NCI-H748 (cell line): ENCODE data around the gene FAM98A.

ENCODE experiments used
- DNase-seq: peaks from one replicate; lab custom pipeline; 2025; ENCODE audit not compliant: unreplicated experiment; lab: John Stamatoyannopoulos, UW

The FAM98A gene

DNA sequence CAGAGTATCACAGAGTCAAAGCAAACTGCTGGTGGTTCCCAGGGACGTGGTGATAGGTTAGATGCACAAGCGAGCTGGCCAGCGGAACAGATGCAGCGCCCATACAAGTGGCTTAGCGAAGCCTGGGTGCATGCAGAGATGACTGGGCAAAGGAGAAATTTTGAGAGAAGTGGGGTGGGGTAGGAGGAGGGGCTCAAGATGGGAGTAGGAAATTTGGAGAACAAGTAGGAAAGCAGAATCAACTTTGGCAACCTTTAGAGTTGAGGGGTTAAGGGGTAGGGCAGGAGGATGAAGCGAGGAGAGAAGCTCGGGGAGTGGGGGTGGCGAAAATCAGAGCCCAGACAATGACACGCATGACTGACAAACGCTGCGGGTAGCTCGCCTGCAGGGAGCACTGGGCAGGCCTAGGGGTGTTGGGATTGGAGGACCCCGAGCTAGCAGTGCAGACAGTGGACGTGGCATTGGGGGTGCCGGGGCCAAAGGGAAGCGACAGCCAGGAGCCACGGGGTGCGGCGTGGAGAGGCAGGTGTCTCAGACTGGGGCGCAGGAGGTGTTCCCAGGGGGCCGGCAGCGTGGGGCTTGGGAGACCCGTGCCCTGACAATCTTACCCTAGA is 431 bp downstream of the FAM98A start:
- DNase-seq = peak; percentile 47

DNA sequence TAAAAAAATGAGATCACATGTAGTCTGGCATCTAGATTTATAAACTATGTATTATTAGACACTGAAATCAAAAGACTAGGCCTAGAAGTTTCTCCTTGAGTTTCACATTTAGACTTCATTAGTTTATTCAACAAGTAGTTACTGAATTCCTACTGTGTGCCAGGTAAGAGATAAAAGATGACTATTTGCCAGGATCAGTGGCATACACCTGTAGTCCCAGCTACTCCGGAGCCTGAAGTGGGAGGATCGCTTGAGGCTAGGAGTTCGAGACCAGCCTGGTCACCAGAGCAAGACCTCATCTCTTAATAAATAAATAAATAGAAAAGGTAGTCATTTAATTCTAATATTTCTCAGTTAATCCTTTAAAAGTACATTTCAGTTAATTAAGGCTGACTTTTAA is 2.1 kb downstream of the FAM98A start:
- no peak for DNase-seq

- no peak for DNase-seq
Observed at GRCh38 chr2:33595385-33595784, 3.7 kb downstream of the FAM98A start.

DNA sequence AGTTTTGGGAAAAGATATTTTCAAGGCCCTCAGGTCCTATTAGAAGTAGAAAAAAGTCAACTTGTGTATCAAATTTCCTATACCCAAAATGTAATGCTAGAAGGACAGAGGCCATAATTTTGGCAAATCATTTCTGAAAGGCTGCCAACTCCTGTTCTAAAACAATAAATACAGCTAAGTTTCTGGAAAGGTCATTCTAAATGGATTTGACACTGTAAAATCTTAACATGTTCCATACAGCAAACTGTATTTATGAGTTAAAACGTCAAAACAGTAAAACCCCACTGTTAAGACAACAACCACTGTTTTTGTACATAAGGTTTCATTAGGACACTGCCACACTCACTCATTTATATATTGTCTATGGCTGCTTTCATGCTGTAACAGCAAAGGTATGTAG is 9.7 kb downstream of the FAM98A start:
- DNase-seq = no peak

- no peak for DNase-seq
Observed at GRCh38 chr2:33588232-33588631, 10.9 kb downstream of the FAM98A start.

DNA sequence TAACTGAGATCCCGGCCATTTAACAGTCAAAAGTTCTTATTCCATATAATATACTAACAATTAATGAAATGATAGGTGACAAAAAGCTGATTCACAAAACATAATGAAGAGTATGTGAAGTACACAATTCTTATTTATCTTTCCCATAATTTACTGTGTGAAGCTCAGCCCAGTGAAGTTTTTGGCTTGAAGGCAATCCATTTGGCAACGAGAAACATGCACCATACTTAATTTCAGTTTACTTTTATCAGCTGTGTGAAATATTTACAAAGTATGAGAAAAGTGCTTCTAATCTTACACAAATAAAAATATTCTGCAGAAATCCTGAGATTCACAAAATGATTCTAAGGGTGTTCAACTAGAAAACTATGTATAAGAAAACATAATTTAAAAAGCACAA is 12.3 kb downstream of the FAM98A start:
- no peak for DNase-seq

- peak; percentile 2 for DNase-seq
Observed at GRCh38 chr2:33583194-33583938, 15.7 kb downstream of the FAM98A start.

DNA sequence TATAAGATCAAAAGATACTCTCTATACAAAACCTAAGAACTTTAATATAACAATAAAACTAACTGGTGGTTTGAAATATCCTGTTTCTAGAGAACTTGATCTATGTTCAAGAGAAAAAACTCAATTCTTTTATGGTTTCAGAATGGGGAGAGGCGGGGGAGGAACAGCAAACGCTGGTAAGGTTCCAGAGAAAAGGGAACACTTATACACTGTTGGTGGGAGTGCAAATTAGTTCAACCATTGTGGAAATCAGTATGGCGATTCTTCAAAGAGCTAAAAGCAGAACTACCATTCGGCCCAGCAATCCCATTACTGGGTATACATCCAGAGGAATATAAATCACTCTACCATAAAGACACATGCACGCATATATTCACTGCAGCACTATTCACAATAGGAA is 17.2 kb downstream of the FAM98A start:
- DNase-seq = no peak

DNA sequence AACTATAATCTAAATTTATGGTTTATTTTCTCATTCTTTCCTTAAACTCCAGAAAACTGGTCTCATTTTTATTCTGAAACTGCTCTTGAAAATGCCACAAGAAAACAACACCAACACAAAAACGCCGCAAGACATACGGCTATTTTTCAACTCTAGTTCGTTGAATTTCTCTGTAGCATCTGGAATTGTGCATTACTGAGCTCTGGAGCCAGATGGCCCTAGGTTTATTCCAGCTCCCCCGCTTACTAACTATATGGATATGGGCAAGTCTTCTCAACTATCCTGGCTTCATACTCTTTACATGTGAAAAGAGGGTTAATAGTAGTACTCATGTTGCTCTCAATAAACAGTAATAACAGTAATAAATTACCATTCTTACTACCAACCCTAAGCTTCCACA is 19.9 kb downstream of the FAM98A start:
- no peak for DNase-seq

DNA sequence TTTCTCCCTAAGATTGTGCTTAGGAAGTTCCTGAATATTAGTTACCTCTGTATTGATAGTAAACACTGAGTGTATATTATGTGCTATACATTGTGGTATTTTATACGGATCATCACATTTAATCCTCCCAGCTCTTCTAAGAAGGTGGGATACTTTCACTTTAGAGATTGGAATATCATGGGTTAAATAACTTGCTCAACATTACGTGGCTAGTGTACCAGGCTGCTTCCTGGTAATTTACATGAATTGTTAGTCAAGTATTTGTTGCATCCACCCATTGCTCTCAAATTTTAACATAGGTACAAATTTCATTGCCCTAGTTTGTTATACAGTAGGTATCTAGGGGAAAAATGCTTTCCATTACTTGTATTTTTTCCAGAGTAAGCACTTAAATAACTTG is 21.4 kb downstream of the FAM98A start:
- no peak for DNase-seq

DNA sequence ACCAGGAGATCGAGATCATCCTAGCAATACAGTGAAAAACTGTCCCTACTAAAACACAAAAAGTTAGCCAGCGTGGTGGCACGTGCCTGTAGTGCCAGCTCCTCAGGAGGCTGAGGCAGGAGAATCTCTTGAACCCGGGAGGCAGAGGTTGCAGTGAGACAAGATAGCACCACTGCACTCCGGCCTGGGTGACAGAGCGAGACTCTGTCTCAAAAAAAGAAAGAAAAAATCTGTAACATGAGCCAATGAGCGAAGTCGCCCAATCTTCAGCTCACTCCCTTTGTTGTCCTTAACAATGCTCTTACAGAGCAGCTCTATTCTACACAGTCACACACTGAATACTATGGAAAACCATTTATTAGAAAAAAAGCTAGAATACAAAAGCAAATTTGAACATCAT is 22.0 kb downstream of the FAM98A start:
- DNase-seq = no peak

- DNase-seq = no peak
Observed at GRCh38 chr2:33573657-33574056, 25.4 kb downstream of the FAM98A start.

- DNase-seq = no peak
Observed at GRCh38 chr2:33570681-33571080, 28.4 kb downstream of the FAM98A start.

GRCh38 chr2:33561872-33562271 is 37.2 kb downstream of the FAM98A start:
- DNase-seq = no peak

GRCh38 chr2:33560017-33560416 is 39.1 kb downstream of the FAM98A start:
- no peak for DNase-seq

GRCh38 chr2:33559328-33559727 is 39.8 kb downstream of the FAM98A start:
- DNase-seq = no peak

DNA sequence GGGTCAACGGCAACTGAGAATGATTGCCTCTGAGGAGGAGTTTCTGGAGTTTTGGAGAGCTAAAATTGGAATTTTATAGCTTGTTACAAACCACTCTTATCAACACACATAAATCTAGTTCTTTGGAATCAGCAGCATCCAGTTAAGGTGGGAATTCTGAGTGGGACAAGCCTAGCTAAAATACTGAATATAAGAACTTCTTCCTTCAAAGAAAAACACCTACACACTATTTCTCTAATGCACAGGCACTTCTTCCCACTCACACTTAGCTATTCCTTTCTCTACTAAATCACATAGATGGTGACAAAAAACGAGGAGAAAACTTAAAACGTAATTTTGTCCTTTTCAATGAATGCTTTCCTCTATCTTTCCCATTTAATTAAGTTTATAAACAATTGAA is 43.4 kb downstream of the FAM98A start:
- DNase-seq = no peak

GRCh38 chr2:33552758-33553461 is 46.2 kb downstream of the FAM98A start:
- DNase-seq = no peak

- no peak for DNase-seq
Observed at GRCh38 chr2:33550206-33550605, 48.9 kb downstream of the FAM98A start.

GRCh38 chr2:33541243-33541642 is 57.9 kb downstream of the FAM98A start:
- DNase-seq = no peak

- no peak for DNase-seq
Observed at GRCh38 chr2:33535421-33535820, 63.7 kb downstream of the FAM98A start.
